HG03060 (cell line): Measurements from ENCODE around the gene ATXN7L2.
"Not testable (repeated sequence)": the region's sequence is repeated elsewhere in the genome, so short reads cannot be mapped to it uniquely, and the experiment has no call there.

Source experiments
- ATAC-seq: cut with Tn5 transposase; IDR thresholded peaks from one replicate; pipeline ENCODE4 v1.9.1; 2021; ENCODE audit warnings: low read depth, moderate number of reproducible peaks; ENCODE audit not compliant: unreplicated experiment

The ATXN7L2 gene

DNA sequence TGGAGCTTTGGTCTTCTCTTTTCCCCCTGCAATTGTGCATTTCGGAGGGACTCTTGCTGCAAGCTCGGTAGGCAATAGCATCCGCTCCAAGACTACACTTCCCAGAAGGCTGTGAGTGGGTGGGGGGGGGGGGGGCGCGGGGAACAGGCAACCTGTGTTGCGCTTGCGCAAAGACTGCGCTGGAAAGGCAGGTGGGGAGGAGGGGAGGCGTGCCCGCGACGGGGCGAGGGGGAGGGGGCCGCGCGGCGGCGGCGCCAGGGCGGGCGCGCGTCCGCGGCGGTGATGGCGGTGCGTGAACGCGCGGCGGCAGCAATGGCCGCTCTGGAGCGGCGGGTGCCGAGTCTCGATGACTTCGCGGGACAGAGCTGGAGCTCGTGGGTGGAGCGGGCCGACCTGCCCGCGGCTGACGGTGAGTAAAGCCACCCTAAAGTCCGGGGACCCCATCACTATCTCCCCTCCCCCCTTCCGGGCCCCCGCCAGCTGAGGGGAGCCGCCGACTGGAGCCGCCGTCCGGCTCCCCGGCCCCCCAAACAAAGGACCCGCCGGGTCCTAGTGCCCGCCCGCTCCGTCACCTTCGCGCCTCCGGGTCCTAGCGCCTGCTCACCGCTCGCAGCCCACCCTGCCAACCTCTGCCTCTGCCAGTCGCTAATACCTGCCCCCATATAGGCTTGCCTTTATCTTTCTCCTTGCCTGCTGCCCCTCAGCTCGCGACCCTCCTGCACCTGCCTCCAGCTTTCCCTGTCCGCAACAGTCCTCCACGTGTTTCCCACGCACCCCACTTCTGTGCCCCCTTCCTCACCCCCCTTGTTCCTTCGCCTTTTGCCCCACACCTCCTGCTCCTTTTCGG lies at the start of gene ATXN7L2:
ATXN7L2 (plus strand) TSS at position 234 of the 847 bp plus-strand sequence; CDS start at position 283, 49 bp downstream.
- ATAC-seq = peak; percentile 69

DNA sequence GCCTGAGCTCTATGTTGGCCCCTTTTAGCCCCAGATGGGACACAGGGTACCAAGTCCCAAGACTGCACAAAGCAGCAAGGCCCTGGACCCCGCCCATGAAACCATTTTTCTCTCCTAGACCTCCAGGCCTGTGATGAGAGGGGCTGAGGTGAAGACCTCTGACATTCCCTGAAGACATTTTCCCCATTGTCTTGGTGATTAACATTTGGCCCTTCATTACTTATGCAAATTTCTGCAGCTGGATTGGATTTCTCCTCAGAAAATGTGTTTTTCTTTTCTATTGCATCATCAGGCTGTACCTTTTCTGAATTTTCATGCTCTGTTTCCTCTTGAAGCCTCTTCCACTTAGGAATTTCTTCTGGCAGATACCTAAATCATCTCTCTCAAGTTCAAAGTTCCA lies 49.2 kb upstream of the ATXN7L2 start:
- ATAC-seq = no peak

GRCh38 chr1:109438798-109439297 lies 44.9 kb upstream of the ATXN7L2 start:
- ATAC-seq = no peak

DNA sequence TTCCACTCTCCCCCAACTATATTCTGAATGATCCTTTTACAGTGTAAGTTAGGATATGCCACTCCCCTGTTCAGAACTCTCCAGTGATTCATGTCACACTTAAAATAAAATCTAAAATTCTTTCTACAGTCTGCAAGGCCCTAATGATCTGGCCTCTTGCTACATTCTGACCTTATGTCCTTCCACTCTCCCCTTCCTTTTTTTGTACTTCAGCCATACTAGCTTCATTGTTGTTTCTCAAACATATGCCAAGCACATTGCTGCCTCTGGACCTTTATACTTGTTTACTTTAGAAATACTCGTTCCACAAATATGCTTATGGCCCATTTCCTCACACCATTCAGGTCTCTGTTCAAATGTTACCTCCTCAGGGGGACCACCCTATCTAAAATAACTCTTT lies 42.6 kb upstream of the ATXN7L2 start:
- ATAC-seq = no peak

GRCh38 chr1:109443476-109443875 lies 40.2 kb upstream of the ATXN7L2 start:
- no peak for ATAC-seq

DNA sequence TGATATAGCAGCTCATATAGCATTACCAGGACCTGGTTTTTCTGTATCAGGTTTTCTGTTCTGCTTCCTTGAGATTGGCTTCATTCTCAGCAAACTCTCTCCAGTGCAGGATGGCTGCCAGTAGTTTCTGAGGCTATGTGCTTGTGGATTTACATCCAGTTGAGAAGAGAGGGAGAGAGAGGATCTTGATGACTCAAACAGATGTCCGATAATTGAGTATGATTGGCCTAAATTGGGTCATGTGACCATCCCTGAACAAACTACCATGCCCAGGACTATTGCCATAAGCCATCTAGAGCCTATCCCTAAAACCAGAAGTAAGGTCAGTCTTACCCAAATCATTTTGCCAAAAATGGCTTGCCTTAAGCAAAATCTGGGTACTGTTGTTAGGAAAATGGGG lies 39.4 kb upstream of the ATXN7L2 start:
- ATAC-seq = no peak

- ATAC-seq = not testable (repeated sequence)
These were observed 37.6 kb upstream of the ATXN7L2 start for GRCh38 chr1:109445949-109446695.

DNA sequence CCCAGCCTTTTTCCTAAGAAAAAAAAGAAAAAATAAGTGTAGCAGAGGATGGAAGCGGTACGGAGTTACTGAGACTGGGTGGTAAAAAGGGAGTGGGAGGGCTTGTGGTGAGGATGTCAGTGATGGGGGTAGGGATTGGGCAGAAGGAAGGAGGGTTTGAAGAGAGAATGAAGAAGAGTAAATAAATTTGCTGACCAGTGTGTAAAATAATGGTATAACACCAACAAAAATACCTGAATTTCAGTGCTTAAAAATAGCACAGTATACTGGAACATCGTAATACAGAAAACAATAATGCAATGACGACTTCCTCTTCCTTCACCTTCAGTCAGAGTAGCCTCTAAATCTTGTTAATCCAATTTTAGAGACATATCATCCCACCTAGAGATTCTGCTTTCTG lies 36.2 kb upstream of the ATXN7L2 start:
- no peak for ATAC-seq

GRCh38 chr1:109454497-109455133 lies 29.1 kb upstream of the ATXN7L2 start:
- ATAC-seq = no peak

DNA sequence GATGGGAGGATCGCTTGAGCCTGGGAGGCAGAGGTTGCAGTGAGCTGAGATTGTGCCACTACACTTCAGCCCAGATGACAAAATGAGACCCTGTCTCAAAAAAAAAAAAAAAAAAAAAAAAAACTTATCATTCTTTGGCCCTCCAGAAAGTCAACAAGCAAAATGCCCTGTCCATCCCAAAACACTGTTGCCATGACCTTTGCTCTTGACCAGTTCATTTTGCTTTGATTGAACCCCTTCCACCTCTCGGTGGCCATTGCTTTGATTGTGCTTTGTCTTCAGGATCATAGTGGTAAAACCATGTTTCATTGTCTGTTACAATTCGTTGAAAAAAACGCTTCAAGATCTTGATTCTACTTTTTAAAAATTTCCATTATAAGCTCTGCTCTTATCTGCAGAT lies 25.9 kb upstream of the ATXN7L2 start:
- ATAC-seq = no peak

- ATAC-seq = no peak
These were observed 17.6 kb upstream of the ATXN7L2 start for GRCh38 chr1:109466125-109466451.

GRCh38 chr1:109466452-109467300 lies 17.0 kb upstream of the ATXN7L2 start, which contains the start of gene SYPL2:
TSS of gene SYPL2 (plus strand) at chr1:109466546. CDS start at chr1:109466844, 298 bp downstream.
- no peak for ATAC-seq

DNA sequence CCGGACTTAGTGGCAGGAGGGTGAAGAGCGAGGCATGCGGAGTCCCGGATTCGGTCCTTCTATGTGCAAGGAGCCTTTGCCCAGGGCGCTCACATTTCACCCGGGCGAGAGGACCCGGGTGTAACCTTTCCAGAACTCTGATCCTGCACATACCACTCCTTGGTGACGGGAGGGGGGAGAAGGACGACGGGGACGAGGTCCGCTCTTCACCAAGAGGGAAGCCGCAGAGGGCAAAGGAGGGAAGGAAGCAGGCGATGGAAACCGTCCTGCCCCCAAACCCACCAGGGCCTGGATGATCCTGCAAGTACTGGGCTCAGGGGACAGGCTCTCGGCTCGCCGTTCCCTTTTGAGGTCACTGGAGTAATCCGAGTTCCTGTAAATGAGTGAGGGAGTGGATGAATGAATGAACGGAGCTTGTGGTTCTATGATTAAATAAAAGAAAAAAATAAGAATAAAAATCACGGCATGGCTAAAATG lies 16.4 kb upstream of the ATXN7L2 start:
- ATAC-seq = no peak

DNA sequence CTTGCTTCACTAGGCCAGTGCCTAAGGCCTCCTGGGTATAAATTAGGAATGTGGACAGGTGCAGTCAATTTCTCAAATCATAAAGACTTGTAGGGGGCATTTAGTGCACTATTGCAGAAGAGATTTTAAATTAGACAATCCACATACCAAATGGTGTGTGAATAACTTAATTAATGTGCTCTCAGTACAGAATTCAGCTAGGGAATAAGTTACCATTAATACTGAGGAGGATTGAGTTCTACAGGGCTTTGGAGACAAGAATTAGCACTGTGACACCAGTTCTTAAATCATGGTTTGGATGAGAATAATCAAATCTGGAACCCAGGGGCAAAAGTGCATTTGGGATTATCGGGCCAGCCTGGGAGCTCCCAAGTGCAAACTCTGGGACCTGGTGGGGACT lies 15.6 kb upstream of the ATXN7L2 start:
- ATAC-seq = no peak

GRCh38 chr1:109468903-109469302 lies 14.8 kb upstream of the ATXN7L2 start:
- ATAC-seq = no peak

GRCh38 chr1:109470245-109470644 lies 13.5 kb upstream of the ATXN7L2 start:
- ATAC-seq = no peak

DNA sequence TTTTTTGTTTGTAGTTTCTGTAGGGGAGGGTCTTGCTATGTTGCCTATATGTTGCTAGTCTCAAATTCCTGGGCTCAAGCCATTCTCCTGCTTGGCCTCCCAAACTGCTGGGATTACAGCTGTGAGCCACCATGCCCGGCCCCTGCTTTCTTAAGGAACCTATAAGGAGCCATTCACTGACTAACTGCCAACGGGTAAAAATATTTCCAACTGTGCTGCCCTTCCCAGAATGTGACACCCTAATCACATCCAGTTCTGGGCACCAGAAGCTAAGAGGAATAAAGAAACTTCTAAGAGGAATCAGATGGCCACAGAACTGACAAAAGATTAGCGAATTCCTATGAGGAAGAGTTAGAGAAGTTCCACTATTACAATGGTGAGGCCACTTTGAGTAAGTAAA lies 10.9 kb upstream of the ATXN7L2 start:
- ATAC-seq = no peak

DNA sequence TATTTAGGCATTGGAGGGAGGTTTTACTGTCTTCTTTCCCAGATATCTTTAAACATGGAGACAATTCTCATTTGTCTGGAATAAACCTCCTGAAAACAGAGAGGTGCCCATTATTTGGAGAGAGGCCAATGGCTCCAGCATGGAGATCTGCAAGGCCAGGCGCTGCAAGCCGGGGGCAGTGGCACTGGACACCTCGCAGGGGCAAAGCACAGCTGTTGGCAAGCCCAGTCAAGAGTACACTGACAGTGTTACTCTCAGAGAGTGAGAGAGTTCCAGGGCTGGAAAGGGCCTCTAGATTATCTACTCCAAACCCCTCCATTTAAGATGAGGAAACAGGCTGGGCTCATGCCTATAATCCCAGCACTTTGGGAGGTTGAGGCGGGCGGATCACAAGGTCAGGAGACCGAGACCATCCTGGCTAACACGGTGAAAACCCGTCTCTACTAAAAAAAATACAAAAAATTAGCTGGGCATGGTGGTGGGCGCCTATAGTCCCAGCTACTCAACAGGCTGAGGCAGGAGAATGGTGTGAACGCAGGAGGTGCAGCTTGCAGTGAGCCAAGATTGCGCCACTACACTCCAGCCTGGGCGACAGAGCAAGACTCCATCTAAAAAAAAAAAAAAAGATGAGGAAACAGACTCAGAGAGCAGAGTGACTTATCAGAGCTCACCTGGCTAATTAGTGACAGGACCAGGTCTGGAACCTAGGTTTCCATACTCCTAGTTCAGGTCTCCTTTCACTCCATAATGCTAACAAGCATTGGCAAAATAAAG lies 10.2 kb upstream of the ATXN7L2 start:
- not testable (repeated sequence) for ATAC-seq

GRCh38 chr1:109474697-109475096 lies 9.0 kb upstream of the ATXN7L2 start:
- ATAC-seq = no peak
